ENCODE measurements around the gene NPHP3. TPM values are rescaled to one million over a fixed set of nuclear protein-coding genes. Genes with fewer than 3 reads are reported as not detected.

The NPHP3 gene
- total and polyA plus RNA-seq, 2 of the 4 experiments (the other 2 are of a cell fraction) = 19.9 to 21.3 TPM

DNA sequence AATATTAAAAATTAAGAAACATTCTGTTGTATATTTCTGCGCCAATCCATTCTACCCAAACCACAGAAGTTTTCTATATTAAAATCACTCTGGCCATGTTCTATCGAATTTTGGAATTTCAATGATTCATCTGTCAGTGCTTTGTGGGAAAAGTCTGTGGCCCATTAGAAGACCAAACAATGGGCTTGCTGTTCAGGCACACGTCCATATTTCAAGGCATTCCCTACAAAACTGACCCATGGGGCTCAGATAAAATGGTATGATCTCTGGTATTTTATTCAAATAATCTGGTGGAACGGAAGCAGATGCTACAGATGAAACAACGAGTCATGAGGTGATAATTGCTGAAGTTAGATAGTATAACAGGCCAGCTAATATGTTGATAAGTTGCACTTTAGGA, 12.4 kb downstream of the NPHP3 start:
- ChIA-PET POLR2A (ENCODE audit: unreplicated experiment) (no interaction called here), CTCF (interaction anchor here (0.6 kb wide), 1 partner anchor 24 kb away, joined by 3 read pairs; no protein-coding TSS in a partner anchor)
- no peak overlapping the region for H3K4ac ChIP-seq (ENCODE audit: low read depth, low read length)
- no peaks in the 10 kb centered on the region for H3K9me3 ChIP-seq (ENCODE audit: control insufficient read depth, insufficient read depth, low read length)
- H3K56ac ChIP-seq (ENCODE audit: extremely low read depth, insufficient read depth, low read length) = no peak overlapping the region
- H4K91ac ChIP-seq (ENCODE audit: insufficient read depth, low read depth, low read length) = no peak overlapping the region
- H2AFZ ChIP-seq (replicated peaks; ENCODE audit: low read length, poor library complexity) = no peak overlapping the region
- H3K14ac ChIP-seq (replicated peaks; ENCODE audit: low read depth, low read length) = no peak overlapping the region
- intact Hi-C loops (cut with micrococcal nuclease) = loop anchor here (5.0 kb wide), 1 partner anchor 32 kb away; no protein-coding TSS in a partner anchor
- H3K4me2 ChIP-seq (ENCODE audit: low read depth, low read length) = no peak overlapping the region
- ATAC-seq (ENCODE audit: low read depth) (no peak), DNase-seq (no peak)
- no TSS peak for BruUV-seq (replicated peaks)
- H2BK20ac ChIP-seq (ENCODE audit: low read depth, low read length) = no peak overlapping the region
- H2BK15ac ChIP-seq (ENCODE audit: low read depth, low read length) = no peak overlapping the region
- TF ChIP-seq BHLHE40 (IDR thresholded peaks at IDR 0.05; ENCODE audit: low read depth, low read length) (no peak), SMC3 (IDR thresholded peaks at IDR 0.05; ENCODE audit: low read depth, low read length) (no peak)
- no peak overlapping the region for H2AK9ac ChIP-seq (replicated peaks; ENCODE audit: low read depth, low read length, poor library complexity)
- dilution Hi-C loops (cut with HindIII; ENCODE audit: low sequenced_read_pairs, unreplicated experiment) = no loop called here
- in situ Hi-C loops (cut with MboI; ENCODE audit: low sequenced_read_pairs) = loop anchor here (25.0 kb wide), 1 partner anchor 903 kb away; no protein-coding TSS in a partner anchor
- H3K79me1 ChIP-seq (ENCODE audit: low read depth in 1 of 2, low read length in 2 of 2) = peaks cover 13 to 22% of the 10 kb centered on the region in 2 experiments; a peak in 3 of 4 replicates
- H2AK5ac ChIP-seq (ENCODE audit: low read depth, low read length) = no peak overlapping the region
- H2BK5ac ChIP-seq (ENCODE audit: low read depth, low read length, poor library complexity, severe bottlenecking) = no peak overlapping the region
- H3K27me3 ChIP-seq (ENCODE audit: control insufficient read depth, insufficient read depth, low read length) = no peaks in the 10 kb centered on the region
- peaks cover 29% of the 10 kb centered on the region for H3K36me3 ChIP-seq (ENCODE audit: control insufficient read depth, insufficient read depth, low read length)
- H3K9me1 ChIP-seq (ENCODE audit: insufficient read depth, low read length) = no peaks in the 10 kb centered on the region
- no peak overlapping the region for H2BK120ac ChIP-seq (ENCODE audit: low read depth, low read length)
- no peak overlapping the region for H3K4me3 ChIP-seq (ENCODE audit: insufficient read depth, low read depth, low read length)
- WGBS, 2 experiments (ENCODE audit: extremely low coverage in 2 of 2, insufficient read length in 1 of 2) = 85% methylated on average over 2 of the region's 5 CpGs; no CpG with 5 or more reads in 1 of the 2 experiments
- H3K23ac ChIP-seq (ENCODE audit: low read depth, low read length) = no peak overlapping the region
- H3K4me1 ChIP-seq (ENCODE audit: control insufficient read depth, insufficient read depth, low read length) = no peaks in the 10 kb centered on the region; the same call in 1 of the 2 replicates
- no peak overlapping the region for H4K8ac ChIP-seq (ENCODE audit: low read depth in 2 of 2, low read length in 2 of 2)
- H4K5ac ChIP-seq (ENCODE audit: low read depth, low read length) = no peak overlapping the region
- no peak overlapping the region for H3K27ac ChIP-seq (ENCODE audit: insufficient read depth, low read length)
- H4K20me1 ChIP-seq (ENCODE audit: insufficient read depth, low read length) = no peaks in the 10 kb centered on the region
- no peak overlapping the region for H3K18ac ChIP-seq (ENCODE audit: low read depth, low read length)
- no peak overlapping the region for H3K9ac ChIP-seq (ENCODE audit: low read depth, low read length)
